Measurements from ENCODE around the gene ARHGEF10L. TPM values are rescaled to one million over a fixed set of nuclear protein-coding genes. Genes with fewer than 3 reads are reported as not detected.
"Not testable (repeated sequence)": the region's sequence is repeated elsewhere in the genome, so short reads cannot be mapped to it uniquely, and the experiment has no call there.

Gene ARHGEF10L
- total RNA-seq, 2 donors from 2014 or later: 0.35 TPM; not detected in 1

DNA sequence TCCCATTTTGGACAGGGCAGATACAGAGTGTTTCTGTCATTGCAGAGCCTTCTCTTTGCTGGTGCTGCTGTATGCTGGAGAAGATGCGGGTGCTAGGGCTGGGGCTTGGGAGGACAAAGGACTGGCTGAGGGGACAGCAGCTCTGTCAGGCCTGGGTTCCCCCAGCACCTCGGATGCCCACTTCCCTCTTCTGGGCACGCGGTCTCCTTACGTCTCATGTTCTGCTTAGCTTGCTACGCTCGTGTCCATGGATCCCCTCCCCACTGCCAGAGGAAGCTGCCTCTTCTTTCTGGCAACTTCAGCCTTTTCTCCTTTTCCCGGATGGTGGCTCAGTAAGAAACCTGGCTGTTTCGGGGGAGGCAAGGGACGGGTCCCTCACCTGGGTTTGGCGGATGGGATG, 75.7 kb downstream of the ARHGEF10L start:
- ATAC-seq: no peak
- peaks cover 2% of the 10 kb centered on the region for H3K4me1 Mint-ChIP-seq
- DNase-seq: no peak
- no peak overlapping the region for H3K27ac Mint-ChIP-seq
- peaks cover 2% of the 10 kb centered on the region for H3K36me3 Mint-ChIP-seq (ENCODE audit: low read depth)
- peaks cover 41% of the 10 kb centered on the region for H3K27me3 Mint-ChIP-seq
- no peaks in the 10 kb centered on the region for H3K9me3 ChIP-seq (ENCODE audit: control insufficient read depth, low read length, poor library complexity, severe bottlenecking)
- no peak overlapping the region for H3K4me3 Mint-ChIP-seq

DNA sequence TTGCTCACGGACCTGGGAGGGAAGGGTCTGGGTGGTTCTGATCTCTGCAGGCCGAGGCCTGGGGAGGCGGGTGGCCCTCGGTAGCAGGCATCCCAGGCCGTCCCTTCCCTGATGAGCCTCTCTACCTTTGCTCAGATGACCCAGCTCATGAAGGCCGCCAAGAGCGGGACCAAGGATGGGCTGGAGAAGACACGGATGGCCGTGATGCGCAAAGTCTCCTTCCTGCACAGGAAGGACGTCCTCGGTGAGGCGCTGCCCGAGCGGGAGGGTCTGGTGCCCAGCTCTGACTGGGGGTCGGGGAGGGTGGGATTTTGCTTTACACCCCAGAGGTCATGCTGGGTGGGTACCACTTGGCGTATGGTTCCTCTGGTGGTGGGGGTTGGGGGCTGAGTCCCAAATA, 76.5 kb downstream of the ARHGEF10L start:
- Mint-ChIP-seq H3K4me1 (peaks cover 2% of the 10 kb centered on the region), H3K4me3 (no peak overlapping the region), H3K27me3 (peaks cover 49% of the 10 kb centered on the region), H3K36me3 (ENCODE audit: low read depth) (peaks cover 2% of the 10 kb centered on the region), H3K27ac (no peak overlapping the region)
- H3K9me3 ChIP-seq (ENCODE audit: control insufficient read depth, low read length, poor library complexity, severe bottlenecking): no peaks in the 10 kb centered on the region
- DNase-seq: no peak
- no peak for ATAC-seq

DNA sequence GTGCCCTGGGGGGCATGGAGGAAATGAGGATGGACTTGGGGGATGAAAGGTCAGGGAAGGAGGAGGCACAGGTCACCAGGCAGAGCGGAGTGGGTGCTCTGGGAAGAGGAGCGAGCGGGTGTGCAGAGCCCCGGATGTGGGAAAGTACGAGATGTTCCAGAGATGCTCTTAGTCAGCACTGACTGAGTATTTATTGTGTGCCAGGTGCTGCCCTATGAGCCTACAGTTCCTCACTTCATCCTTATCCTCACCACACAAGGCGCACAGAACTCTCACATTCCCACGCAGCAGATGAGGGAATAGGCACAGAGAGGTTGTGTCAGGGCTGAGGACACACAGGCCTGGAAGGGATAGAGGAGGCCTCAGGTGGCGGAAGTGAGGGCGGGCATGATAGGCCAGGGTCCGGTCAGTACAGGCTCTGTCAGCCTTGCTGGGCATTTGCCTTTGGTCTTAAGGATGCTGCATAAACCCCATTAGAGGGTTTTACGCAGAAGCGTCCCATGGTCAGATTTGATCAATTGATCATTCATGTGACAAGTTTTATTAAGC, 77.3 kb downstream of the ARHGEF10L start:
- peaks cover 2% of the 10 kb centered on the region for H3K4me1 Mint-ChIP-seq
- peaks cover 49% of the 10 kb centered on the region for H3K27me3 Mint-ChIP-seq
- no peak overlapping the region for H3K4me3 Mint-ChIP-seq
- no peak for DNase-seq
- H3K9me3 ChIP-seq (ENCODE audit: control insufficient read depth, low read length, poor library complexity, severe bottlenecking): no peaks in the 10 kb centered on the region
- peaks cover 2% of the 10 kb centered on the region for H3K36me3 Mint-ChIP-seq (ENCODE audit: low read depth)
- H3K27ac Mint-ChIP-seq: no peak overlapping the region
- ATAC-seq: no peak

DNA sequence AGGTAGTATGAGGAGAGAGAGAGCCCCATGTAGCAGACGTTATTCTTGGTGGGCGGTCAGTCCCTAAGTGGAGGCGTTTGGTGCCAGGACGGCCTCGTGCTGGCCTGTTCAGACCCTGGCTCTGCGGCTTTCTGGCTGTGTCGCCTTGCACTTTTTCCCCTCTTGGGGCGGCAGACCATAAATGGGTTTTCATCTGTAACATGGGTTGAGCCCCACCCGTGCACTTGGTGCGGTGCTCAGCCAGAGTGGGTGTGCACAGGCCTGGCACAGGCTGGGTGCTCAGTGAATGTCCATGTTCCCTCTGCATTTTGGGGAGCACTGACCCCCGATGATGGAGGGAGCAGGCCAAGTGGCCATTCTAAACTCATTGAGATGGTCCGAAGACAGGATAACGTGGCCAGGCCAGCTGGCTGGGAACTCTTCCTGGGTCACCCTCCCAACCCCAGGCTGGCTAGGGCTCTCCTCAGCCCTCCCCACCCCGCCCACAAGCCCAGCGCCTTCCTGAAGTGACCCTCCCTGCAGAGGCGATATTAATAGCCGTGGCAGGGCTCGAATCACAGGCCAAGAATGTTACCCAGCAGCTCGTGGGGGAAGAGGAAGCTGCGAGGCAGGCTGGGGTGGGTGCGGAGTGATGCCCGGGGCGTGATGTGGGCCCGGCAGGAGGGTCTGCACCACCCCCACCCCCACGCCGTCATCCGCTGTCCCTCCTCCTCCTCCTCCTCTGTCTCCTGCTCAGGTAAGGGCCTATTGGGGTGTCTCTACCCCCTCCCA, 78.5 kb downstream of the ARHGEF10L start:
- ATAC-seq (no peak), DNase-seq (no peak)
- no peak overlapping the region for H3K27ac Mint-ChIP-seq
- peaks cover 2% of the 10 kb centered on the region for H3K36me3 Mint-ChIP-seq (ENCODE audit: low read depth)
- peaks cover 47% of the 10 kb centered on the region for H3K27me3 Mint-ChIP-seq
- peaks cover 2% of the 10 kb centered on the region for H3K4me1 Mint-ChIP-seq
- no peak overlapping the region for H3K4me3 Mint-ChIP-seq
- H3K9me3 ChIP-seq (ENCODE audit: control insufficient read depth, low read length, poor library complexity, severe bottlenecking): no peaks in the 10 kb centered on the region

DNA sequence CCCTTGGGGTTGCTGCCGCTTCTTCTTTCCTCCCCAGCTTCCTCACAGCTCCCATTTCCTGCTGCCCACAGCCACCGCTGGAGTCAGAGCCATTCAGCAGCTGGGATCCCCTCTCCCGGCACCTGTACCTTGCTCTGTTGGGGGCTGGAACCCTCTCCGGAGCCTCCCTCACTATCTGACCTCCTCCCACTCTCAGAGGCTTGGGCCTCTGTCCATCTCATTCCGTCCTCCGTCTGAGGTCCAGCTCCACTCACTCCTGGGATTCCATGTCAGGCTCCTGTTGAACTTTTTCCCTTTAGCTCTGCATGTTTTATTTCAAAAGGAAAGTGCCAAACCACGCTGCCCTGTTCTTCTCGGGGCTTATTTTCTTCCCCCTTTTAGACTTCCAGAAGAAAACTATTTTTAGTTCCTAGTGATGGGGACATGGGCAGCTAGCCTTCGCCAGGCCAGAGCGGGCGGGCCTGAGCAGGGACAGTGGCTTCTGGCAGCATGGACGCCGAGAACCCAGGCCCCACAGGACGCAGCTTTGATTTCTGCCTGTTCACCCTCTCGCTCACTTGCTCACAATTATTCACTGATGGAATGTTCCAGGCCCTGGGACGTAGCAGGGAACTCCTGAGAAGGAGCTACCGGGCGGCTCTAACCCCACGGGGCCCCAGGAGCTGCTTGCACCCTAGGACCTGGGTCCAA, 79.2 kb downstream of the ARHGEF10L start:
- peaks cover 2% of the 10 kb centered on the region for H3K4me1 Mint-ChIP-seq
- ATAC-seq (no peak), DNase-seq (no peak)
- no peak overlapping the region for H3K4me3 Mint-ChIP-seq
- peaks cover 41% of the 10 kb centered on the region for H3K27me3 Mint-ChIP-seq
- no peak overlapping the region for H3K27ac Mint-ChIP-seq
- no peaks in the 10 kb centered on the region for H3K9me3 ChIP-seq (ENCODE audit: control insufficient read depth, low read length, poor library complexity, severe bottlenecking)
- peaks cover 2% of the 10 kb centered on the region for H3K36me3 Mint-ChIP-seq (ENCODE audit: low read depth)

DNA sequence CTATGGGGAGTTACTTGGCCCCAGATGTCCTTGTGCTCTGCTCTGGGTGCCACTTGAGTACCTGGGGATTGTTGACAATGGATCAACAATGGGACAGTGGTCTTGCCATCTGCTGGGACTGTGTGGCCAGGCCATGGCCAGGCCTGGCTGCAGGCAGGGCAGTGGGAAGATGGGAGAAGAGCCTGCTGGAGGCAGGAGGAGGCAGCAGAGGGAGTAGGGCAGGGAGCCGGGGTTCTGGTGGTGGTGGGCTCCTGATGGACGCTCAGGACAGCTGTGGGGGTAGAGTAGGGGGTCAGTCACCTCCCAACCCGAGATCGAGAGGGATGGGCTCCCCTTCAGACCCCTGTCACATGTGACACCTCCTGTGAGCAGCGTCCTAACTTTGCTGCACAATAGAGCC, 81.0 kb downstream of the ARHGEF10L start:
- no peak for DNase-seq
- no peak for ATAC-seq
- peaks cover 39% of the 10 kb centered on the region for H3K27me3 Mint-ChIP-seq
- H3K4me3 Mint-ChIP-seq: no peak overlapping the region
- H3K36me3 Mint-ChIP-seq (ENCODE audit: low read depth): peaks cover 2% of the 10 kb centered on the region
- H3K27ac Mint-ChIP-seq: no peak overlapping the region
- H3K4me1 Mint-ChIP-seq: peaks cover 5% of the 10 kb centered on the region
- no peaks in the 10 kb centered on the region for H3K9me3 ChIP-seq (ENCODE audit: control insufficient read depth, low read length, poor library complexity, severe bottlenecking)

DNA sequence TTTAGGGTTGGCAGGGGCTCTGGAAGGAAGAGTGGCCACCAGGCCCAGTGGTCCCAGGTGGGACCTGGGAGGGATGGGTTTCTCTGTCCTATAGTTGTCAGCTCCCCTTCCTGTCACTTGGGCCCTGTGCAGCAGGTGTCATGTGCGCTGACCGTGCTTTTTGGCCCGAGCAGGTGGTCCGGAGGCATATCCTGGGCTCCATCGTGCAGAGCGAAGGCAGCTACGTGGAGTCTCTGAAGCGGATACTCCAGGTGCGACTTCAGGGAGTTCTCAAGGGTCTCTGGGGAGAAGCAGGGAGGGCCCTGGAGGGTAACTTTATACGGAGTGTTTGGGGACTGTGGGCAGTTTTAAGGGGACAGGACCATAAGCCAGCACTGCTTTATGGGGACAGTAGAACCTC, 82.2 kb downstream of the ARHGEF10L start:
- no peak for ATAC-seq
- no peak for DNase-seq
- Mint-ChIP-seq H3K4me3 (no peak overlapping the region), H3K27me3 (peaks cover 30% of the 10 kb centered on the region), H3K27ac (no peak overlapping the region), H3K36me3 (ENCODE audit: low read depth) (peaks cover 2% of the 10 kb centered on the region), H3K4me1 (peaks cover 5% of the 10 kb centered on the region)
- no peaks in the 10 kb centered on the region for H3K9me3 ChIP-seq (ENCODE audit: control insufficient read depth, low read length, poor library complexity, severe bottlenecking)

DNA sequence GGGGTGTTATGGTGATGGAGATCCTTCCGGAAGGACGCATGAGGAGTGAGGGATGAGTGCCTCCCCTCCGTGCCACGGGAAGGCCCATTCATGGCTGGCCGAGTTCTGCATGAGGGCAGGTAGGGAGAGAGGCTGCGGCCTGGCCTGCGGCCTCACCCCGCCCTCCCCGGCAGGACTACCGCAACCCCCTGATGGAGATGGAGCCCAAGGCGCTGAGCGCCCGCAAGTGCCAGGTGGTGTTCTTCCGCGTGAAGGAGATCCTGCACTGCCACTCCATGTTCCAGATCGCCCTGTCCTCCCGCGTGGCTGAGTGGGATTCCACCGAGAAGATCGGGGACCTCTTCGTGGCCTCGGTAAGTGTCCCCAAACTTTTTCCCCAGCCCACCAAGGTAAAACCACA, 83.3 kb downstream of the ARHGEF10L start:
- no peak for ATAC-seq
- no peak for DNase-seq
- no peak overlapping the region for H3K27ac Mint-ChIP-seq
- peaks cover 28% of the 10 kb centered on the region for H3K27me3 Mint-ChIP-seq
- H3K9me3 ChIP-seq (ENCODE audit: control insufficient read depth, low read length, poor library complexity, severe bottlenecking): no peaks in the 10 kb centered on the region
- H3K4me3 Mint-ChIP-seq: no peak overlapping the region
- peaks cover 5% of the 10 kb centered on the region for H3K4me1 Mint-ChIP-seq
- peaks cover 2% of the 10 kb centered on the region for H3K36me3 Mint-ChIP-seq (ENCODE audit: low read depth)

DNA sequence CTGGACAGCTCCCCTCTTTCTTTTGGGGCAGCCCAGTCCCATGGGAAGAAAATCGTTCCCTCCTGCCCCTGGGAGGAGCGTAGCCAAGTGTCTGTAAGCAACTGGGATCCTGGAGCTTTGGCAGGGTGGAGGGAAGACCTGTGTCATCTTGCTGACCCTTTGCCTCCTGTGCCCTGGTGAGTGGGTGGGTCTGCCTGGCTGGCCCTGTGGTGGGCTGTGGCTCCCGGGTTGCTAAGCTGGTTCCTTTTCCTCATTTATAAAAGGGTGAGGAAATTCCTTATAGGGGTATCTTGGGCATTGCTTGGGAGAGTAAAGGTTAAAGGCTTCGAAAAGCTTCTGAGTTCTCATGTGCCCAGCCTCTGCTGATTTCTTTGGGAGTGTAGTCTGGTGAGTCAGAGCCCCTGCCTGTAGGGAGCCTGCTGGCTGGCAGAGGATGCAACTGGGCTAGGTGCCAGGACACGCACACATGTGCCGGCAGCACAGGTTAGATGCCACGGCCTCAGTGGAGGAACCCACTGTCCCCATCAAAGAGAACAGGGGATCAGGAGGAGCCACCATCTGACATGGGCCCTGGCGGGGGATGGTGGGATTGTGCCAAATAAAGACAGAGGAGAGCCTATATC, 85.2 kb downstream of the ARHGEF10L start:
- DNase-seq (no peak), ATAC-seq (no peak)
- no peaks in the 10 kb centered on the region for H3K9me3 ChIP-seq (ENCODE audit: control insufficient read depth, low read length, poor library complexity, severe bottlenecking)
- H3K36me3 Mint-ChIP-seq (ENCODE audit: low read depth): no peaks in the 10 kb centered on the region
- H3K27ac Mint-ChIP-seq: no peak overlapping the region
- H3K27me3 Mint-ChIP-seq: peaks cover 20% of the 10 kb centered on the region
- H3K4me3 Mint-ChIP-seq: no peak overlapping the region
- peaks cover 3% of the 10 kb centered on the region for H3K4me1 Mint-ChIP-seq

DNA sequence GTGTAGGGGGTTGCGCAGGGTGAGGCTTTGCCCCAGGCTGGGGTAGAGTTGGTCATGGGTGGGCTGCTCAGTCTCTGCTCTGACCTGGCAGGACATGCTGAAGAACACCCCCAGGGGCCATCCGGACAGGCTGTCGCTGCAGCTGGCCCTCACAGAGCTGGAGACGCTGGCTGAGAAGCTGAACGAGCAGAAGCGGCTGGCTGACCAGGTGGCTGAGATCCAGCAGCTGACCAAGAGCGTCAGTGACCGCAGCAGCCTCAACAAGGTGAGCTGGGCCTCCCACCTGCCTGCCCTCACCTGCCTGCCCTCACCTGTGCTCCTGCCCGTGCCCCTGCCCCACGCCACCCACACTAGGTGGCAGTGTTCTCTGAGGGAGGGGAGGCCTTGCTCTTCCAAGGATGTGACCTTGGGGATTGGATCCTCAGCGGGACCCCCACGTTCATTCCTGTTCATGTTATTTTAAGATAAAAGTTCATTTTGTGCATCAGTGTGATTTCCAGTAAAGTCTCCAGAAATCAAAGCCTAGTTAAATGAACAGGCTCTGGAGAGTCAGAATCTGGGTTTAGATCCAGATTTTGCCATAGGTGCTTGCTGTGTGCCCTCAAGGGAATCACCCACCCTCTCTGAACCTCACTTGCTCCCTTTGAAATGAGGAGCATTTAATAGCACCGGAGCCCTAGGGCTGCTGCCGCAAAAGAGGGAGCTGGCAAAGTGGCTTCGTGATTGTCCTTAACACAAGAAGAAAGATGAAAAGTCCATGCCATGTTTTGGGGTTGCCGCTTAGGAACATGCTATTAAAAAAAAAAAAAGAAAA, 87.9 kb downstream of the ARHGEF10L start:
- H3K4me1 Mint-ChIP-seq: peaks cover 3% of the 10 kb centered on the region

DNA sequence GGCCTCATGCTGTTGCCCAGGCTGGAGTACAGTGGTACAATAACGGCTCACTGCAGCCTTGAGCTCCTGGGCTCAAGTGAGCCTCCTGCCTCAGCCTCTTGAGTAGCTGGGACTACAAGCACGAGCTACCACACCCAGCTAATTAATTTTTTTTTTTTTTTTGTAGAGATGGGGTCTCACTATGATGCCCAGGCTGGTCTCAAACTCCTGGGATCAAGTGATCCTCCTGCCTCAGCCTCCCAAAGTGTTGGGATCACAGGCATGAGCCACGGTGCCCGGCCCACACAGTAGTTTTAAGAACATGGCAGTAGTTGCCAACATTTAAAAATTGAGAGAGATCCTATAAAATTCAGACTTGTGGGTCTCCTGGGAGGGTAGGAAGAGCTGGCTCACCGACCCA, 89.5 kb downstream of the ARHGEF10L start:
- not testable (repeated sequence) for H3K9me3 ChIP-seq (ENCODE audit: control insufficient read depth, low read length, poor library complexity, severe bottlenecking); H3K4me1 Mint-ChIP-seq; H3K4me3 Mint-ChIP-seq; ATAC-seq; H3K27me3 Mint-ChIP-seq; H3K36me3 Mint-ChIP-seq (ENCODE audit: low read depth); H3K27ac Mint-ChIP-seq; DNase-seq

More for the DNA sequence above, 87.9 kb downstream of the ARHGEF10L start:
- no peaks in the 10 kb centered on the region for H3K9me3 ChIP-seq (ENCODE audit: control insufficient read depth, low read length, poor library complexity, severe bottlenecking)
- peaks cover 9% of the 10 kb centered on the region for H3K27me3 Mint-ChIP-seq
- H3K36me3 Mint-ChIP-seq (ENCODE audit: low read depth): no peaks in the 10 kb centered on the region
- no peak for DNase-seq
- H3K4me3 Mint-ChIP-seq: no peak overlapping the region
- H3K27ac Mint-ChIP-seq: no peak overlapping the region
- ATAC-seq: no peak

DNA sequence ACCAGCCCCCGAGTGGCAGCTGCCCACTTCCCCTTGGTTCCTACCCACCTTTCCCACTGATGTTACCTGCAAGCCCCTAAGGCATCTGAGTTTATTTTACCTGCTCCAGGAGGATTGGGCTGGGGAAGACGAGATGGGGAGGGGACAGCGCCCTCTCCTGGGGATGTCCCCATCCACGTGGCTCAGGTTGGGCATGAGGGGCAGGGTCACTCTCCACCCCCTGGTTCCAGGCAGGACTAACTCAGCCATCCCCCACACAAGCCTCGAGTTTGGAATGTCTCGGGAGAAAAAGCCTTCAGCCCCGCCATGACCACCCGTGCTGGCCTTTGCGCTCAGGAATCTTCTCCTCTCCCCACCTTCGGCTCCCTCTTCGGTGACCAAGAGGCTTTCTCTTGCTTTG, 90.0 kb downstream of the ARHGEF10L start:
- H3K27ac Mint-ChIP-seq: no peak overlapping the region
- peaks cover 9% of the 10 kb centered on the region for H3K27me3 Mint-ChIP-seq
- peaks cover 3% of the 10 kb centered on the region for H3K4me1 Mint-ChIP-seq
- DNase-seq (no peak), ATAC-seq (no peak)
- no peaks in the 10 kb centered on the region for H3K36me3 Mint-ChIP-seq (ENCODE audit: low read depth)
- H3K4me3 Mint-ChIP-seq: no peak overlapping the region
- no peaks in the 10 kb centered on the region for H3K9me3 ChIP-seq (ENCODE audit: control insufficient read depth, low read length, poor library complexity, severe bottlenecking)
